CD8-positive, alpha-beta memory T cell (primary cell): ENCODE results near the gene LCNL1. TPM values are rescaled to one million over a fixed set of nuclear protein-coding genes. Genes with fewer than 3 reads are reported as not detected.

Source experiments
- CTCF ChIA-PET: fragments of 350-600 bp; sonication (Branson Sonifier 250); formaldehyde crosslinking; loops from one replicate; lab custom pipeline; 2021; ENCODE audit warnings: antibody characterized with exemption; lab: Charles Lee
- POLR2A ChIA-PET: fragments of 350-600 bp; sonication (Branson Sonifier 250); formaldehyde crosslinking; loops from one replicate; lab custom pipeline; 2021; ENCODE audit warnings: antibody characterized with exemption; lab: Charles Lee
- DNase-seq, 5 donors: peaks; one replicate each; pipeline versions ENCODE4 v3.0.0 to v3.0.0-alpha.2; 2020 to 2022; ENCODE audit warnings: mixed read lengths in 1 of 5
- H3K27ac ChIP-seq: one replicate; pipeline ENCODE4 v1.7.0; 2013; ENCODE audit warnings: low read depth, mild to moderate bottlenecking, low read length, moderate library complexity
- H3K27me3 ChIP-seq: 2 replicates; pipeline ENCODE4 v1.7.0; 2013; ENCODE audit warnings: low read length, mild to moderate bottlenecking; ENCODE audit not compliant: insufficient read depth, poor library complexity, severe bottlenecking
- H3K36me3 ChIP-seq: 2 replicates; pipeline ENCODE4 v1.7.0; 2013; ENCODE audit warnings: mild to moderate bottlenecking, low read length, moderate library complexity; ENCODE audit not compliant: insufficient read depth
- H3K4me1 ChIP-seq: 2 replicates; pipeline ENCODE4 v1.7.0; 2013; ENCODE audit warnings: mild to moderate bottlenecking, low read length, moderate library complexity; ENCODE audit not compliant: insufficient read depth
- H3K4me3 ChIP-seq: 2 replicates; pipeline ENCODE4 v1.7.0; 2013; ENCODE audit warnings: mild to moderate bottlenecking, low read length
- H3K9me3 ChIP-seq: 2 replicates; pipeline ENCODE4 v1.7.0; 2013; ENCODE audit warnings: mild to moderate bottlenecking, low read length
- H3K27ac Mint-ChIP-seq, 8 donors: one replicate each; pipeline ENCODE4 v1.8.0; 2020 to 2021; ENCODE audit warnings: mixed read lengths in 8 of 8, mild to moderate bottlenecking in 6 of 8, inconsistent platforms in 3 of 8, moderate library complexity in 3 of 8
- H3K27me3 Mint-ChIP-seq, 2 donors: one replicate each; pipeline ENCODE4 v1.8.0; 2020 to 2021; ENCODE audit warnings: mixed read lengths in 2 of 2, mild to moderate bottlenecking in 1 of 2, moderate library complexity in 1 of 2
- H3K36me3 Mint-ChIP-seq, 3 donors: one replicate each; pipeline ENCODE4 v1.8.0; 2020 to 2021; ENCODE audit warnings: mixed read lengths in 3 of 3, inconsistent platforms in 1 of 3, mild to moderate bottlenecking in 1 of 3
- H3K4me1 Mint-ChIP-seq, 3 donors: one replicate each; pipeline ENCODE4 v1.8.0; 2020 to 2021; ENCODE audit warnings: mixed read lengths in 3 of 3, inconsistent platforms in 1 of 3, mild to moderate bottlenecking in 1 of 3
- H3K4me3 Mint-ChIP-seq, 7 donors: one replicate each; pipeline ENCODE4 v1.8.0; 2020 to 2021; ENCODE audit warnings: mixed read lengths in 7 of 7, mild to moderate bottlenecking in 6 of 7, moderate library complexity in 4 of 7, inconsistent platforms in 2 of 7
- H3K9me3 Mint-ChIP-seq, 5 donors: one replicate each; pipeline ENCODE4 v1.8.0; 2020 to 2022; ENCODE audit warnings: mixed read lengths in 5 of 5, mild to moderate bottlenecking in 3 of 5, moderate library complexity in 2 of 5, inconsistent platforms in 1 of 5
- polyA plus RNA-seq: library from polyadenylated mRNA; unstranded; fragments of 300-500 nt; fragmentation: Illumina TruSeq; gene quantifications from one replicate; pipeline ENCODE4 v1.2.3, GENCODE V29; 2021
- total RNA-seq, 2 experiments: library from RNA; stranded (reverse); gene quantifications; one replicate each; pipeline ENCODE4 v1.2.3, GENCODE V29; 2021

The LCNL1 gene
- total and polyA plus RNA-seq, 3 experiments from 2014 or later, result 0.16 to 0.22 (median 0.20) TPM

GRCh38 chr9:137006116-137007003 is 23.6 kb downstream of the LCNL1 start:
- no peak for DNase-seq
- H3K27ac ChIP-seq, result no peak overlapping the region
- H3K4me1 ChIP-seq, result no peaks in the 10 kb centered on the region
- no peaks in the 10 kb centered on the region for H3K27me3 ChIP-seq
- H3K4me3 ChIP-seq, result no peak overlapping the region
- H3K9me3 ChIP-seq, result no peaks in the 10 kb centered on the region
- ChIA-PET CTCF (interaction anchor here (1.4 to 3.2 kb wide), 5 partner anchors 10 to 28 kb away, joined by 3 to 14 read pairs (median 6); partner anchors contain the start of genes ABCA2 and CLIC3), POLR2A (interaction anchor here (0.6 kb wide), 1 partner anchor 12 kb away, joined by 3 read pairs; no protein-coding TSS in a partner anchor)
- Mint-ChIP-seq H3K4me1 (peaks cover 10 to 17% (median 15%) of the 10 kb centered on the region in 3 donors), H3K27me3 (no peaks in the 10 kb centered on the region), H3K36me3 (peaks cover 0 to 15% (median 0%) of the 10 kb centered on the region in 3 donors), H3K9me3 (no peaks in the 10 kb centered on the region), H3K4me3 (peak overlapping the region in 5 of 7 donors; percentile 19 to 55 (median 28)), H3K27ac (peak overlapping the region in 5 of 8 donors; percentile 17 to 90 (median 46))
- H3K36me3 ChIP-seq, result no peaks in the 10 kb centered on the region

GRCh38 chr9:137007108-137007815 is 24.5 kb downstream of the LCNL1 start:
- Mint-ChIP-seq H3K9me3 (no peaks in the 10 kb centered on the region), H3K27me3 (no peaks in the 10 kb centered on the region), H3K4me1 (peaks cover 10 to 17% (median 15%) of the 10 kb centered on the region in 3 donors), H3K4me3 (no peak overlapping the region), H3K27ac (no peak overlapping the region), H3K36me3 (peaks cover 0 to 22% (median 0%) of the 10 kb centered on the region in 3 donors)
- Histone ChIP-seq H3K4me3 (no peak overlapping the region), H3K4me1 (no peaks in the 10 kb centered on the region), H3K27me3 (no peaks in the 10 kb centered on the region), H3K36me3 (no peaks in the 10 kb centered on the region), H3K9me3 (no peaks in the 10 kb centered on the region), H3K27ac (no peak overlapping the region)
- DNase-seq, result no peak
- POLR2A ChIA-PET, result no interaction called here
- CTCF ChIA-PET, result interaction anchor here (1.7 to 2.1 kb wide), 2 partner anchors 22 to 27 kb away, joined by 6 to 7 read pairs; no protein-coding TSS in a partner anchor

- Histone ChIP-seq H3K9me3 (no peaks in the 10 kb centered on the region), H3K4me3 (no peak overlapping the region), H3K4me1 (no peaks in the 10 kb centered on the region), H3K27ac (no peak overlapping the region), H3K36me3 (no peaks in the 10 kb centered on the region), H3K27me3 (no peaks in the 10 kb centered on the region)
- CTCF ChIA-PET, result interaction anchor here (1.7 to 2.1 kb wide), 2 partner anchors 21 to 27 kb away, joined by 6 to 7 read pairs; no protein-coding TSS in a partner anchor
- Mint-ChIP-seq H3K27ac (no peak overlapping the region), H3K9me3 (no peaks in the 10 kb centered on the region), H3K4me3 (no peak overlapping the region), H3K4me1 (peaks cover 10 to 17% (median 15%) of the 10 kb centered on the region in 3 donors), H3K27me3 (no peaks in the 10 kb centered on the region), H3K36me3 (peaks cover 0 to 27% (median 0%) of the 10 kb centered on the region in 3 donors)
- DNase-seq, result no peak
- POLR2A ChIA-PET, result no interaction called here
These were observed 25.1 kb downstream of the LCNL1 start for GRCh38 chr9:137007816-137008270.

- no peak overlapping the region for H3K4me3 Mint-ChIP-seq
- ChIA-PET POLR2A (no interaction called here), CTCF (interaction anchor here (1.7 to 2.1 kb wide), 2 partner anchors 21 to 26 kb away, joined by 6 to 7 read pairs; no protein-coding TSS in a partner anchor)
- DNase-seq, result no peak
- H3K27ac ChIP-seq, result no peak overlapping the region
- no peaks in the 10 kb centered on the region for H3K27me3 Mint-ChIP-seq
- no peak overlapping the region for H3K4me3 ChIP-seq
- no peaks in the 10 kb centered on the region for H3K9me3 ChIP-seq
- no peak overlapping the region for H3K27ac Mint-ChIP-seq
- no peaks in the 10 kb centered on the region for H3K27me3 ChIP-seq
- H3K4me1 Mint-ChIP-seq, result peaks cover 10 to 17% (median 15%) of the 10 kb centered on the region in 3 donors
- H3K9me3 Mint-ChIP-seq, result no peaks in the 10 kb centered on the region
- H3K36me3 ChIP-seq, result no peaks in the 10 kb centered on the region
- no peaks in the 10 kb centered on the region for H3K4me1 ChIP-seq
- H3K36me3 Mint-ChIP-seq, result peaks cover 0 to 27% (median 0%) of the 10 kb centered on the region in 3 donors
These were observed 25.5 kb downstream of the LCNL1 start for GRCh38 chr9:137008312-137008711.

GRCh38 chr9:137009217-137009616 is 26.4 kb downstream of the LCNL1 start:
- no peaks in the 10 kb centered on the region for H3K9me3 ChIP-seq
- H3K4me3 ChIP-seq, result no peak overlapping the region
- ChIA-PET POLR2A (interaction anchor here (0.6 kb wide), 1 partner anchor 9 kb away, joined by 4 read pairs; no protein-coding TSS in a partner anchor), CTCF (interaction anchor here (1.4 kb wide), 1 partner anchor 38 kb away, joined by 3 read pairs; no protein-coding TSS in a partner anchor)
- no peak for DNase-seq
- no peaks in the 10 kb centered on the region for H3K27me3 ChIP-seq
- Mint-ChIP-seq H3K27ac (no peak overlapping the region), H3K27me3 (no peaks in the 10 kb centered on the region), H3K4me3 (no peak overlapping the region), H3K36me3 (peaks cover 0 to 32% (median 0%) of the 10 kb centered on the region in 3 donors), H3K9me3 (no peaks in the 10 kb centered on the region), H3K4me1 (peaks cover 10 to 17% (median 15%) of the 10 kb centered on the region in 3 donors)
- H3K4me1 ChIP-seq, result no peaks in the 10 kb centered on the region
- H3K36me3 ChIP-seq, result no peaks in the 10 kb centered on the region
- H3K27ac ChIP-seq, result no peak overlapping the region

GRCh38 chr9:137009938-137010732 is 27.3 kb downstream of the LCNL1 start:
- peaks cover 0 to 39% (median 0%) of the 10 kb centered on the region in 3 donors for H3K36me3 Mint-ChIP-seq
- POLR2A ChIA-PET, result no interaction called here
- H3K9me3 Mint-ChIP-seq, result no peaks in the 10 kb centered on the region
- DNase-seq, result no peak
- H3K4me1 ChIP-seq, result no peaks in the 10 kb centered on the region
- H3K27ac ChIP-seq, result no peak overlapping the region
- no peaks in the 10 kb centered on the region for H3K27me3 Mint-ChIP-seq
- H3K4me3 Mint-ChIP-seq, result no peak overlapping the region
- H3K27me3 ChIP-seq, result no peaks in the 10 kb centered on the region
- H3K9me3 ChIP-seq, result no peaks in the 10 kb centered on the region
- H3K4me1 Mint-ChIP-seq, result peaks cover 7 to 9% (median 9%) of the 10 kb centered on the region in 3 donors
- CTCF ChIA-PET, result interaction anchor here (1.0 to 1.4 kb wide), 2 partner anchors 37 to 57 kb away, joined by 3 read pairs; no protein-coding TSS in a partner anchor
- no peak overlapping the region for H3K4me3 ChIP-seq
- H3K27ac Mint-ChIP-seq, result no peak overlapping the region
- no peaks in the 10 kb centered on the region for H3K36me3 ChIP-seq

- ChIA-PET CTCF (no interaction called here), POLR2A (no interaction called here)
- H3K4me1 ChIP-seq, result no peaks in the 10 kb centered on the region
- no peaks in the 10 kb centered on the region for H3K9me3 Mint-ChIP-seq
- DNase-seq, result no peak
- no peaks in the 10 kb centered on the region for H3K27me3 ChIP-seq
- no peaks in the 10 kb centered on the region for H3K9me3 ChIP-seq
- peaks cover 0 to 45% (median 0%) of the 10 kb centered on the region in 3 donors for H3K36me3 Mint-ChIP-seq
- H3K36me3 ChIP-seq, result no peaks in the 10 kb centered on the region
- H3K4me1 Mint-ChIP-seq, result peaks cover 5% of the 10 kb centered on the region in 3 donors
- no peak overlapping the region for H3K27ac ChIP-seq
- H3K27ac Mint-ChIP-seq, result no peak overlapping the region
- no peak overlapping the region for H3K4me3 ChIP-seq
- no peak overlapping the region for H3K4me3 Mint-ChIP-seq
- H3K27me3 Mint-ChIP-seq, result no peaks in the 10 kb centered on the region
These were observed 28.4 kb downstream of the LCNL1 start for GRCh38 chr9:137011156-137011555.
